B cell (primary cell): ENCODE measurements around the gene DUSP15. TPM values are rescaled to one million over a fixed set of nuclear protein-coding genes. Genes with fewer than 3 reads are reported as not detected.

Source experiments
- ATAC-seq: fragments of 200-7000 bp; cut with Tn5 transposase; one replicate; pipeline ENCODE4 v1.10.0; 2021; ENCODE audit warnings: low read depth, mild to moderate bottlenecking, moderate number of reproducible peaks, moderate library complexity
- CTCF ChIA-PET: fragments of 350-600 bp; sonication (Branson Sonifier 250); formaldehyde crosslinking; loops from one replicate; lab custom pipeline; 2021; ENCODE audit warnings: antibody characterized with exemption, inconsistent platforms; lab: Charles Lee
- POLR2A ChIA-PET: fragments of 350-600 bp; sonication (Branson Sonifier 250); formaldehyde crosslinking; loops from one replicate; lab custom pipeline; 2021; ENCODE audit warnings: antibody characterized with exemption; lab: Charles Lee
- DNase-seq: peaks from one replicate; pipeline ENCODE4 v3.0.0; 2013
- H2AFZ ChIP-seq: 2 replicates; pipeline ENCODE4 v1.6.1; 2012; ENCODE audit warnings: mild to moderate bottlenecking, low read depth, low read length; ENCODE audit not compliant: insufficient read depth, poor library complexity, severe bottlenecking
- H3K27ac ChIP-seq, 2 donors: 1 replicate in 1 of 2; 2 replicates in 1 of 2; pipeline ENCODE4 v1.5.1; 2012 to 2013; ENCODE audit warnings: low read length in 2 of 2, mild to moderate bottlenecking in 2 of 2, moderate library complexity in 1 of 2
- H3K27me3 ChIP-seq, 4 experiments: fragments of 200-600 bp in 1 of 4; sonication (generic) in 1 of 4; replicated peaks in 1 of 4; 1 replicate in 2 of 4; 2 replicates in 2 of 4; pipeline versions ENCODE4 v1.6.1 to v1.7.0; 2013 to 2016; ENCODE audit warnings: low read length in 3 of 4, mild to moderate bottlenecking in 2 of 4, mixed read lengths in 1 of 4, moderate library complexity in 1 of 4; ENCODE audit not compliant: insufficient read depth in 4 of 4, control insufficient read depth in 3 of 4; ENCODE audit errors: control extremely low read depth in 1 of 4
- H3K36me3 ChIP-seq, 2 experiments: replicated peaks in 1 of 2; 1 replicate in 1 of 2; 2 replicates in 1 of 2; pipeline versions ENCODE4 v1.6.1 to v1.7.1; 2013; ENCODE audit warnings: low read length in 1 of 2; ENCODE audit not compliant: insufficient read depth in 2 of 2, control insufficient read depth in 1 of 2; ENCODE audit errors: control extremely low read depth in 1 of 2, extremely low read depth in 1 of 2
- H3K4me1 ChIP-seq, 2 donors: fragments of 200-600 bp in 1 of 2; sonication (generic) in 1 of 2; 1 replicate in 1 of 2; 2 replicates in 1 of 2; pipeline versions ENCODE4 v1.5.1 to v1.6.1; 2013 to 2017; ENCODE audit warnings: low read length in 2 of 2; ENCODE audit not compliant: control insufficient read depth in 2 of 2, insufficient read depth in 2 of 2
- H3K4me2 ChIP-seq: replicated peaks from 2 replicates; pipeline ENCODE3; 2012; ENCODE audit warnings: mild to moderate bottlenecking, low read depth, low read length; ENCODE audit not compliant: poor library complexity, severe bottlenecking
- H3K4me3 ChIP-seq, 5 experiments: fragments of 200-600 bp in 1 of 5; sonication (generic) in 1 of 5; 1 replicate in 3 of 5; 2 replicates in 2 of 5; pipeline versions ENCODE4 v1.5.1 to v1.7.0; 2011 to 2016; ENCODE audit warnings: low read length in 4 of 5, mild to moderate bottlenecking in 4 of 5, low read depth in 2 of 5, control low read depth in 1 of 5, moderate library complexity in 1 of 5; ENCODE audit not compliant: insufficient read depth in 1 of 5; ENCODE audit errors: control extremely low read depth in 1 of 5, extremely low read depth in 1 of 5
- H3K79me2 ChIP-seq: fragments of 200-600 bp; sonication (generic); one replicate; pipeline ENCODE4 v1.6.0; 2016; ENCODE audit warnings: low read length; ENCODE audit not compliant: control insufficient read depth, insufficient read depth
- H3K9ac ChIP-seq: fragments of 200-600 bp; sonication (generic); 2 replicates; pipeline ENCODE4 v1.6.1; 2017; ENCODE audit warnings: mild to moderate bottlenecking, low read length, moderate library complexity
- H3K9me3 ChIP-seq, 3 donors: one replicate each; pipeline versions ENCODE4 v1.6.1 to v1.7.1; 2013; ENCODE audit warnings: low read length in 2 of 3; ENCODE audit not compliant: control insufficient read depth in 2 of 3, insufficient read depth in 1 of 3; ENCODE audit errors: control extremely low read depth in 1 of 3
- H4K20me1 ChIP-seq: 2 replicates; pipeline ENCODE4 v1.6.0; 2012; ENCODE audit warnings: mild to moderate bottlenecking, low read length; ENCODE audit not compliant: insufficient read depth, control insufficient read depth, poor library complexity, severe bottlenecking
- H3K27ac Mint-ChIP-seq: one replicate; pipeline ENCODE4 v1.8.0; 2021; ENCODE audit warnings: mixed read lengths
- H3K27me3 Mint-ChIP-seq: one replicate; pipeline ENCODE4 v1.8.0; 2021; ENCODE audit warnings: mixed read lengths
- H3K4me1 Mint-ChIP-seq: one replicate; pipeline ENCODE4 v1.8.0; 2021; ENCODE audit warnings: mixed read lengths
- H3K4me3 Mint-ChIP-seq: one replicate; pipeline ENCODE4 v1.8.0; 2021; ENCODE audit warnings: mixed read lengths
- H3K9me3 Mint-ChIP-seq: one replicate; pipeline ENCODE4 v1.8.0; 2022; ENCODE audit warnings: mixed read lengths; ENCODE audit not compliant: insufficient read depth
- EZH2 ChIP-seq: IDR thresholded peaks from 2 replicates; pipeline ENCODE4 v1.6.1; 2012; ENCODE audit warnings: borderline replicate concordance, low read depth, mild to moderate bottlenecking, moderate library complexity, low read length; ENCODE audit not compliant: insufficient read depth, poor library complexity, severe bottlenecking
- WGBS: methylation state at CpG from one replicate; pipeline ENCODE4 v1.1.5; 2013; ENCODE audit warnings: missing lambda C conversion rate; ENCODE audit not compliant: insufficient coverage; 5-methylcytosine and 5-hydroxymethylcytosine counted together
- intact Hi-C: fragments of 100-400 bp; cut with micrococcal nuclease; formaldehyde crosslinking; loops from one replicate; pipeline ENCODE4 v1.10.0; 2022
- polyA plus RNA-seq: library from polyadenylated mRNA; depleted of rRNA; stranded (reverse); fragments of >200 nt; gene quantifications from 2 replicates; pipeline ENCODE4 v1.2.3, GENCODE V29; 2012
- total RNA-seq, 2 donors: library from RNA; stranded (reverse); fragments of 120-200 nt in 1 of 2; gene quantifications; 1 replicate in 1 of 2; 2 replicates in 1 of 2; pipeline versions ENCODE4 v1.2.3 to v1.2.4, GENCODE V29; 2013 to 2022
- TF ChIP-seq, protein P1 (sequence below): fragments of 200-600 bp; IDR thresholded peaks from one replicate; pipeline ENCODE4 v1.8.0; 2022; ENCODE audit warnings: antibody characterized with exemption, mild to moderate bottlenecking

DUSP15 gene
- total and polyA plus RNA-seq, 2 donors (not counting 1 experiment from before 2014, with no cell fraction given), result 0.78 to 3.3 TPM

DNA sequence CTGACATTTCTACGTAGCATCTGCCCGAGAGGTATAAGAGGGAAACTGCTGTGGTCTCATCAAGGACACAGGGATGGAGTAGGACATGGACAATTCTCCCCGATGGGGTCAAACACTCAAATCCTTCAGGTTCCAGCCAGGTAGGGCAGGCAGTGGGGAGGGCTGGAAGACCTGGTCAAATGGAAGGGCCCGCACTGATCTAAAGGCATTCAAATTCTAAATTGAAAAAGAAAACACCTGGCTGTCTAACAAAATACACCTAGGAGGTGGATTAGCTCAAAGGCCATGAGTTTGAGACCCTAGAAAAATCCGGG is 8.2 kb downstream of the DUSP15 start:
- Histone ChIP-seq H3K79me2 (no peaks in the 10 kb centered on the region), H2AFZ (no peak overlapping the region), H3K4me2 (peak overlapping the region; percentile 90), H3K4me3 (no peak overlapping the region), H3K9me3 (peaks cover 0 to 5% (median 0%) of the 10 kb centered on the region in 3 donors), H3K27ac (no peak overlapping the region), H3K27me3 (peaks cover 0 to 20% (median 10%) of the 10 kb centered on the region in 4 experiments), H3K9ac (no peak overlapping the region), H3K36me3 (no peaks in the 10 kb centered on the region), H4K20me1 (peaks cover 6% of the 10 kb centered on the region), H3K4me1 (peaks cover 19 to 26% of the 10 kb centered on the region in 2 donors)
- H3K27ac Mint-ChIP-seq, result no peak overlapping the region
- H3K9me3 Mint-ChIP-seq, result no peaks in the 10 kb centered on the region
- H3K27me3 Mint-ChIP-seq, result peaks cover 5% of the 10 kb centered on the region
- intact Hi-C loops, result no loop called here
- DNase-seq (no peak), ATAC-seq (no peak)
- peaks cover 29% of the 10 kb centered on the region for H3K4me1 Mint-ChIP-seq
- peak overlapping the region; percentile 75 for H3K4me3 Mint-ChIP-seq
- CTCF ChIA-PET, result interaction anchor here (1.0 to 3.1 kb wide), 6 partner anchors 9 to 90 kb away, joined by 3 to 11 read pairs (median 4); partner anchors contain the start of gene PDRG1
- 97% methylated on average over 4 of the region's 5 CpGs for WGBS
- POLR2A ChIA-PET, result no interaction called here
- no peak for TF ChIP-seq EZH2
- TF ChIP-seq, protein P1, sequence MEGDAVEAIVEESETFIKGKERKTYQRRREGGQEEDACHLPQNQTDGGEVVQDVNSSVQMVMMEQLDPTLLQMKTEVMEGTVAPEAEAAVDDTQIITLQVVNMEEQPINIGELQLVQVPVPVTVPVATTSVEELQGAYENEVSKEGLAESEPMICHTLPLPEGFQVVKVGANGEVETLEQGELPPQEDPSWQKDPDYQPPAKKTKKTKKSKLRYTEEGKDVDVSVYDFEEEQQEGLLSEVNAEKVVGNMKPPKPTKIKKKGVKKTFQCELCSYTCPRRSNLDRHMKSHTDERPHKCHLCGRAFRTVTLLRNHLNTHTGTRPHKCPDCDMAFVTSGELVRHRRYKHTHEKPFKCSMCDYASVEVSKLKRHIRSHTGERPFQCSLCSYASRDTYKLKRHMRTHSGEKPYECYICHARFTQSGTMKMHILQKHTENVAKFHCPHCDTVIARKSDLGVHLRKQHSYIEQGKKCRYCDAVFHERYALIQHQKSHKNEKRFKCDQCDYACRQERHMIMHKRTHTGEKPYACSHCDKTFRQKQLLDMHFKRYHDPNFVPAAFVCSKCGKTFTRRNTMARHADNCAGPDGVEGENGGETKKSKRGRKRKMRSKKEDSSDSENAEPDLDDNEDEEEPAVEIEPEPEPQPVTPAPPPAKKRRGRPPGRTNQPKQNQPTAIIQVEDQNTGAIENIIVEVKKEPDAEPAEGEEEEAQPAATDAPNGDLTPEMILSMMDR, result no peak

DNA sequence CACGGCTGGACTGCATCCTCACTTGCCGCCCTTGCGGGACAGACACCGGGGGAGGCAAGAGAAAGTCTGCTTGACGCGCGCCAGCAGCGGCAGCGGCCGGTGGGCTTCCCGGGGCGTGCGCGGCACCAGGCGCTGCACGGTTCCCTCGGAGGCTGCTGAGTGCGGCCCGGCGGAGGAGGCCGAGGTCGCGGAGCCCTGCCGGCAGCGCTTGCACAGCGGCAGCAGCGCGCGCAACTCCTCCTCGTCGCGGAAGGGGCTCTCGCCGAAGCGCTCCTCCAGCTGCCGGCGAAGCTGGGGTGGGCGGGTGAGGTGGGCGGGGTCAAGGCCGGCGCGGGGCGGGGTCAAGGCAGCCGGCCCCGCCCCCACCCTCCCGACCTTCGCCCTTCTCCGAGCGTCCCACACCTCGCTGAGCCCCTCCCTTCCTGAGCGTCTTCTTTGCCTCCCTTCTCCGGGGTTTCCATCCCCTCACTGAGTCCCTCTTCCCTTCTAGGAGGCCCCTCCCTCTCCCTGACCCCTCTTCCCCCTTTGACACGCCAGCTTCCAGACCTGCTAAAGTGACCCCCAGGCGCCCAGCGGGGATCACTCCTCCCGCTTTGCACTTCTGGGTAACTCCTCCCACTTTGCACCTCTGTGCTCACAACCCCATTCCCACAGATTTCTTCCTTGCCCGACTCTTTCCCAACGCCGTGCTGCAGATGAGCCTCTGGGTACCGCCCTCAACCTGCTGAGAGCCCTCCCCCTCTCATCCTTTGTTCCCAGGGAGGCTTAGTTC is 8.8 kb downstream of the DUSP15 start:
- Mint-ChIP-seq H3K4me1 (peaks cover 29% of the 10 kb centered on the region), H3K27me3 (peaks cover 5% of the 10 kb centered on the region), H3K4me3 (peak overlapping the region; percentile 75), H3K27ac (peak overlapping the region; percentile 53), H3K9me3 (no peaks in the 10 kb centered on the region)
- ATAC-seq (peak; percentile 83), DNase-seq (peak; percentile 81)
- Histone ChIP-seq H4K20me1 (peaks cover 6% of the 10 kb centered on the region), H3K79me2 (no peaks in the 10 kb centered on the region), H3K4me1 (peaks cover 19 to 26% of the 10 kb centered on the region in 2 donors), H2AFZ (peak overlapping the region; percentile 73), H3K9ac (peak overlapping the region; percentile 62), H3K27ac (no peak overlapping the region), H3K36me3 (no peaks in the 10 kb centered on the region), H3K9me3 (peaks cover 0 to 5% (median 0%) of the 10 kb centered on the region in 3 donors), H3K4me3 (peak overlapping the region in 4 of 5 experiments; percentile 42 to 61 (median 54)), H3K27me3 (peaks cover 0 to 18% (median 10%) of the 10 kb centered on the region in 4 experiments), H3K4me2 (peak overlapping the region; percentile 90)
- no peak for TF ChIP-seq EZH2
- TF ChIP-seq, protein P1, result no peak
- ChIA-PET CTCF (interaction anchor here (0.6 to 3.1 kb wide), 6 partner anchors 10 to 96 kb away, joined by 3 to 11 read pairs (median 3); partner anchors contain the start of gene PDRG1), POLR2A (no interaction called here)
- 8% methylated on average over 52 of the region's 60 CpGs for WGBS
- intact Hi-C loops, result loop anchor here (1.0 kb wide), 2 partner anchors 9 to 19 kb away; partner anchors contain the start of genes DUSP15 and TTLL9
